CD4-positive, alpha-beta T cell (primary cell): ENCODE measurements around the gene ARHGAP30. TPM values are rescaled to one million over a fixed set of nuclear protein-coding genes. Genes with fewer than 3 reads are reported as not detected.

Source experiments
- ATAC-seq: fragments of 200-7000 bp; cut with Tn5 transposase; one replicate; pipeline ENCODE4 v1.10.0; 2022; ENCODE audit warnings: mild to moderate bottlenecking; ENCODE audit not compliant: poor library complexity
- CTCF ChIA-PET: fragments of 350-600 bp; sonication (Branson Sonifier 250); formaldehyde crosslinking; loops from one replicate; lab custom pipeline; 2021; ENCODE audit warnings: antibody characterized with exemption, inconsistent platforms; lab: Charles Lee
- POLR2A ChIA-PET: fragments of 350-600 bp; sonication (Branson Sonifier 250); formaldehyde crosslinking; loops from one replicate; lab custom pipeline; 2021; ENCODE audit warnings: antibody characterized with exemption, inconsistent platforms; lab: Charles Lee
- DNase-seq, 14 experiments: peaks; one replicate each; pipeline ENCODE4 v3.0.0-alpha.2; 2013 to 2020; ENCODE audit warnings: mixed read lengths in 2 of 14
- H3K27ac ChIP-seq, 2 donors: one replicate each; pipeline versions ENCODE4 v1.5.1 to v1.7.0; 2013; ENCODE audit warnings: low read length in 2 of 2, low read depth in 1 of 2, mild to moderate bottlenecking in 1 of 2
- H3K27me3 ChIP-seq, 2 experiments: 1 replicate in 1 of 2; 2 replicates in 1 of 2; pipeline versions ENCODE4 v1.6.1 to v1.7.0; 2013; ENCODE audit warnings: low read length in 2 of 2, control low read depth in 1 of 2, mild to moderate bottlenecking in 1 of 2, moderate library complexity in 1 of 2; ENCODE audit not compliant: insufficient read depth in 2 of 2, control insufficient read depth in 1 of 2
- H3K36me3 ChIP-seq: one replicate; pipeline ENCODE4 v1.6.1; 2013; ENCODE audit warnings: low read length, control low read depth; ENCODE audit not compliant: insufficient read depth
- H3K4me1 ChIP-seq: one replicate; pipeline ENCODE4 v1.6.1; 2013; ENCODE audit warnings: low read length, control low read depth; ENCODE audit not compliant: insufficient read depth
- H3K4me3 ChIP-seq: one replicate; pipeline ENCODE4 v1.5.1; 2013; ENCODE audit warnings: mild to moderate bottlenecking, low read length, moderate library complexity
- H3K9me3 ChIP-seq, 2 experiments: 1 replicate in 1 of 2; 2 replicates in 1 of 2; pipeline versions ENCODE4 v1.6.1 to v1.7.0; 2013; ENCODE audit warnings: low read length in 2 of 2, mild to moderate bottlenecking in 2 of 2, control low read depth in 1 of 2, moderate library complexity in 1 of 2; ENCODE audit not compliant: control insufficient read depth in 1 of 2, insufficient read depth in 1 of 2
- H3K27ac Mint-ChIP-seq: one replicate; pipeline ENCODE4 v1.8.0; 2020; ENCODE audit warnings: mixed read lengths
- H3K27me3 Mint-ChIP-seq: one replicate; pipeline ENCODE4 v1.8.0; 2021; ENCODE audit warnings: mixed read lengths
- H3K36me3 Mint-ChIP-seq: one replicate; pipeline ENCODE4 v1.8.0; 2021; ENCODE audit warnings: low read depth, mixed read lengths
- H3K4me1 Mint-ChIP-seq: one replicate; pipeline ENCODE4 v1.8.0; 2021; ENCODE audit warnings: low read depth, mixed read lengths
- H3K4me3 Mint-ChIP-seq: one replicate; pipeline ENCODE4 v1.8.0; 2020; ENCODE audit warnings: mild to moderate bottlenecking, mixed read lengths
- H3K9me3 Mint-ChIP-seq: one replicate; pipeline ENCODE4 v1.8.0; 2020; ENCODE audit warnings: mixed read lengths
- CTCF ChIP-seq: fragments of 200-600 bp; IDR thresholded peaks from one replicate; pipeline ENCODE4 v1.8.0; 2022; ENCODE audit warnings: antibody characterized with exemption, mild to moderate bottlenecking
- intact Hi-C, 2 experiments: fragments of 100-400 bp; cut with DNase I in 1 of 2; cut with micrococcal nuclease in 1 of 2; formaldehyde crosslinking; loops; one replicate each; pipeline versions ENCODE4 v1.15.1 to v1.9.0; 2023 to 2025; cut with DNase I, micrococcal nuclease
- total RNA-seq, 174 experiments: library from RNA in 2 of 174; stranded (reverse) in 2 of 174; gene quantifications; one replicate each; pipeline ENCODE4 v1.2.3 and lab custom pipeline; 2021 to 2026

ARHGAP30 gene
- total RNA-seq, 2 experiments from 2014 or later = 76.6 to 78.9 TPM

- POLR2A ChIA-PET = interaction anchor here (1.0 to 5.2 kb wide), 2 partner anchors 30 to 54 kb away, joined by 3 to 62 read pairs; partner anchors contain the start of gene USF1
- Histone ChIP-seq H3K27ac (no peak overlapping the region), H3K36me3 (peaks cover 30% of the 10 kb centered on the region)
Measured at GRCh38 chr1:161100556-161100955, 30.9 kb upstream of the ARHGAP30 start.

GRCh38 chr1:161099090-161099802, 29.6 kb upstream of the ARHGAP30 start:
- ChIA-PET POLR2A (interaction anchor here (0.6 to 5.2 kb wide), 9 partner anchors 18 to 106 kb away, joined by 3 to 79 read pairs (median 8); partner anchors contain the start of genes ARHGAP30, NIT1, PFDN2 and TSTD1), CTCF (interaction anchor here (0.5 to 5.8 kb wide), 7 partner anchors 27 to 121 kb away, joined by 3 to 66 read pairs (median 5); partner anchors contain the start of gene TSTD1)
- H3K27ac Mint-ChIP-seq = peak overlapping the region; percentile 80
- DNase-seq = peak in 1 of 14 experiments; percentile 27
- no peak for ATAC-seq
- peaks cover 6% of the 10 kb centered on the region for H3K27me3 Mint-ChIP-seq
- H3K4me1 Mint-ChIP-seq = peaks cover 26% of the 10 kb centered on the region
- Histone ChIP-seq H3K27me3 (no peaks in the 10 kb centered on the region), H3K4me1 (peaks cover 22% of the 10 kb centered on the region), H3K9me3 (no peaks in the 10 kb centered on the region), H3K27ac (no peak overlapping the region), H3K4me3 (no peak overlapping the region), H3K36me3 (peaks cover 30% of the 10 kb centered on the region)
- TF ChIP-seq CTCF = no peak
- H3K4me3 Mint-ChIP-seq = peak overlapping the region; percentile 74
- peaks cover 44% of the 10 kb centered on the region for H3K36me3 Mint-ChIP-seq
- intact Hi-C loops = loop anchor here (2.0 to 10.0 kb wide), 3 partner anchors 30 to 264 kb away; partner anchors contain the start of gene ARHGAP30 (in 1 of the 2)
- H3K9me3 Mint-ChIP-seq = no peaks in the 10 kb centered on the region

More at GRCh38 chr1:161100556-161100955, 30.9 kb upstream of the ARHGAP30 start:
- intact Hi-C loops = loop anchor here in 1 of 2 experiments (1.0 kb wide), 1 partner anchor 59 kb away; no protein-coding TSS in a partner anchor
- peaks cover 30% of the 10 kb centered on the region for H3K4me1 Mint-ChIP-seq
- Histone ChIP-seq H3K4me3 (no peak overlapping the region), H3K9me3 (no peaks in the 10 kb centered on the region), H3K27me3 (no peaks in the 10 kb centered on the region), H3K4me1 (peaks cover 22% of the 10 kb centered on the region)
- ATAC-seq (no peak), DNase-seq (no peak)
- TF ChIP-seq CTCF = no peak
- peaks cover 6% of the 10 kb centered on the region for H3K27me3 Mint-ChIP-seq
- CTCF ChIA-PET = interaction anchor here (1.4 to 5.8 kb wide), 3 partner anchors 61 to 110 kb away, joined by 7 to 66 read pairs (median 46); partner anchors contain the start of gene TSTD1
- H3K9me3 Mint-ChIP-seq = no peaks in the 10 kb centered on the region
- peak overlapping the region; percentile 34 for H3K4me3 Mint-ChIP-seq
- H3K36me3 Mint-ChIP-seq = peaks cover 48% of the 10 kb centered on the region
- no peak overlapping the region for H3K27ac Mint-ChIP-seq

- peak within 1 kb of the TSS; percentile 87 for H3K4me3 Mint-ChIP-seq
- ChIA-PET CTCF (interaction anchor here (0.5 to 5.8 kb wide), 42 partner anchors 10 to 478 kb away, joined by 3 to 66 read pairs (median 4); partner anchors contain the start of genes ARHGAP30, DEDD, F11R and NIT1), POLR2A (interaction anchor here (0.6 to 5.2 kb wide), 23 partner anchors 8 to 432 kb away, joined by 3 to 79 read pairs (median 4); partner anchors contain the start of genes ARHGAP30, DEDD, NECTIN4 and NIT1)
- Histone ChIP-seq H3K4me3 (peak within 1 kb of the TSS; percentile 51), H3K4me1 (peaks cover 22% of the 10 kb centered on the region), H3K9me3 (no peaks in the 10 kb centered on the region), H3K27ac (peak within 1 kb of the TSS in 1 of 2 donors; percentile 52), H3K27me3 (no peaks in the 10 kb centered on the region), H3K36me3 (peaks cover 27% of the 10 kb centered on the region)
- no peaks in the 10 kb centered on the region for H3K9me3 Mint-ChIP-seq
- H3K4me1 Mint-ChIP-seq = peaks cover 23% of the 10 kb centered on the region
- peak; percentile 38 to 88 (median 58) for DNase-seq
- intact Hi-C loops = loop anchor here (1.0 to 10.0 kb wide), 5 partner anchors 30 to 264 kb away; partner anchors contain the start of gene ARHGAP30 (in 1 of the 2)
- peak; percentile 29 for TF ChIP-seq CTCF
- H3K27me3 Mint-ChIP-seq = peaks cover 6% of the 10 kb centered on the region
- peaks cover 38% of the 10 kb centered on the region for H3K36me3 Mint-ChIP-seq
- H3K27ac Mint-ChIP-seq = peak within 1 kb of the TSS; percentile 90
- peak; percentile 50 for ATAC-seq
Measured at GRCh38 chr1:161098210-161099068, 28.7 kb upstream of the ARHGAP30 start, which contains the start of gene KLHDC9. KLHDC9 (plus strand) TSS chr1:161098361; CDS start chr1:161098536, 175 bp downstream.
